ENCODE data around the gene SOX21. TPM values are rescaled to one million over a fixed set of nuclear protein-coding genes. Genes with fewer than 3 reads are reported as not detected.

Gene SOX21
- total RNA-seq, 1 donor from 2014 or later: not detected

DNA sequence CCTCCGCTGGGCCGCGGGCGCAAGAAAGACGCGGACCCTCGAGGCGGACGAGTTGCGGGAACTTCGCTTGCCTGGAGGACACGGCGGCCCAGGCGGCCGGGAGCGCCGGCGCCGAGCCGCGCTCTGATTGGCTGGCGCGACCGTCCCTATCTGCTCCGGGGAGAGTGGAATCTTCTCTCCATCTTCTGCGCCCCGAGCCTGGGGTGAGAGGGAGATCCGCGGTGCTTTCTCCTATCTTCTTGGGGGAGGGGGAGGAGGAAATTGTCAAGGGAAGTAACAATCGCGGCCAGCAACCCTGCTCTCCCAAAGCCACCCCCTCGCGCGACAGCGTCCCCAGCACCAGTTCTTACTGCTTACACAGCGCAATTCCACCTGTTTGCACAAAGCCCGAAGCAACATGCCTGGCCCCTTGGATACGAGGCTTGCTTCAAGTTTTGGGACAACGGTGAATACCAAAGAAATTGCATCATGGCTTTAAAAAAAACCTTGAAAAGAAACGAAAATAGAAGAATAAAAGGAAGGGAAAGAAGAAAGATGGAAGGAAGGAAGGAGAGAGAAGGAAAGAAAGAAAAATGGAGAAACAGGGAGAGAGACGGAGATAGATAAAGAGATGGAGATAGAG is 4.8 kb downstream of the SOX21 start:
- Histone ChIP-seq H3K4me1 (peaks cover 41% of the 10 kb centered on the region), H3K36me3 (no peaks in the 10 kb centered on the region), H3K9me3 (replicated peaks) (no peaks in the 10 kb centered on the region), H3K27me3 (ENCODE audit: low read depth) (peaks cover 100% of the 10 kb centered on the region), H3K4me3 (peak overlapping the region; percentile 40), H3K27ac (replicated peaks) (no peak overlapping the region)
- no peak for DNase-seq
- TF ChIP-seq, protein P1, sequence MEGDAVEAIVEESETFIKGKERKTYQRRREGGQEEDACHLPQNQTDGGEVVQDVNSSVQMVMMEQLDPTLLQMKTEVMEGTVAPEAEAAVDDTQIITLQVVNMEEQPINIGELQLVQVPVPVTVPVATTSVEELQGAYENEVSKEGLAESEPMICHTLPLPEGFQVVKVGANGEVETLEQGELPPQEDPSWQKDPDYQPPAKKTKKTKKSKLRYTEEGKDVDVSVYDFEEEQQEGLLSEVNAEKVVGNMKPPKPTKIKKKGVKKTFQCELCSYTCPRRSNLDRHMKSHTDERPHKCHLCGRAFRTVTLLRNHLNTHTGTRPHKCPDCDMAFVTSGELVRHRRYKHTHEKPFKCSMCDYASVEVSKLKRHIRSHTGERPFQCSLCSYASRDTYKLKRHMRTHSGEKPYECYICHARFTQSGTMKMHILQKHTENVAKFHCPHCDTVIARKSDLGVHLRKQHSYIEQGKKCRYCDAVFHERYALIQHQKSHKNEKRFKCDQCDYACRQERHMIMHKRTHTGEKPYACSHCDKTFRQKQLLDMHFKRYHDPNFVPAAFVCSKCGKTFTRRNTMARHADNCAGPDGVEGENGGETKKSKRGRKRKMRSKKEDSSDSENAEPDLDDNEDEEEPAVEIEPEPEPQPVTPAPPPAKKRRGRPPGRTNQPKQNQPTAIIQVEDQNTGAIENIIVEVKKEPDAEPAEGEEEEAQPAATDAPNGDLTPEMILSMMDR (IDR thresholded peaks at IDR 0.05; ENCODE audit: borderline replicate concordance): no peak
- intact Hi-C loops (cut with micrococcal nuclease): no loop called here

DNA sequence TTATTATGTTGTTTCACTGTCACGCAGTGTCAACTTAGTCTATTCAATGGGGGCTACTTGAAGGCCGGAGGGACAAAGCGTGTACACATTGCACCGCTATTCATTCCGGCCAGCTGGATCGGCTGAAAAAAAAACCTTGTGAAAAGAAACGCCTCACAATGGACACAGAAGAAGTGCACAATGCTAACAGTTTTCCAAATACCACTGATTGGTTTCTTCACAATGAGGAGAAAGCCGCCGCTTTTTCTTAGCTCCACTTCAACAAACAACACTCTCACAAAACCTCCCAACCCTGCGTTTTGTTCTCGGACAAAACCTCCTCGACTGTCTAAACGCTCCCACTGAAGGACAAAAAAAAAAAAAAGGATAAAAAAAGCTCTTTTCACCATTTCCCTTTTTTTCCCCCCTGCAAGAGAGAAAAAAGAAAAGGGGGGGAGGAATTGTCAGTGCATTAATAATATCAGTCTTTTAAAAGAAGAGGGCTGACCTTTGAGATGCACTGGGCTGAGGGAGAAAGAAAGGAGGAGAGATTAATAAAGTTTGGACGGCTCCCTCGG is 5.4 kb downstream of the SOX21 start:
- no peak for DNase-seq
- Histone ChIP-seq H3K4me1 (peaks cover 35% of the 10 kb centered on the region), H3K36me3 (no peaks in the 10 kb centered on the region), H3K9me3 (replicated peaks) (no peaks in the 10 kb centered on the region), H3K27me3 (ENCODE audit: low read depth) (peaks cover 100% of the 10 kb centered on the region), H3K27ac (replicated peaks) (no peak overlapping the region), H3K4me3 (peak overlapping the region; percentile 40)
- intact Hi-C loops (cut with micrococcal nuclease): no loop called here
- TF ChIP-seq, protein P1 (IDR thresholded peaks at IDR 0.05; ENCODE audit: borderline replicate concordance): no peak

DNA sequence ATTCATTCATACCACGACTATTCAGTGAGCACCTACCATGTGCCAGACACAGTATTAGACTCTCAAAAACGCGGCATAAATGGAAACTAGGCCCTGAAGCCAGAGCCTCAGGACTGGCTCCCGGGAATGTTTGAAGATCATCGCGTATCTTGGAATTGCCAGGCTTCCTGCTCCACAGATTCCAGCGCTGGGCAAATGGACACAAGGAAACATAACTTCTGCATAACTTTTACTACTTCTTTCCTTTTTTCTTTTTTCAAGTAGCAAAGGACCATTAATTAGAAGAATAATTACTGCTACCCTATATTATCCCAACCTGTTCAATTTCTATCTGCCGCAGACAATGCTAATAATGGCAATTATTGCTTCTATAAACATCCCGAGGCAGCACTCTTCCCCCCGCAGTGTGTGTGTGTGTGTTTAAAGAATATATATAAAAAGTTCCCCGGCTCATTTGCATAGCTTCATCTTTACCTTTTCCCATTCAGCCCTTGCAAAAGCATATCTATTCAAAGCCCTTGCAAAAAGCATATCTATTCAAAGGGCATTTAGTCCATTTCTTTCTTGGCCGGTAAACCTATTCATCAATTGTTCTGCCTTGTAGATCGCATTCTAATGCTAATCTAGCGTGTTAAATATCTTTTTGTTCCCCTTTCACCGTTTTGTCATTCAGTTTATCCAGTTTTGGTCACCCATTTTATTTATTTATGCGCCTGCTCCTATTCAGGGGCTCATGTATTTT is 6.1 kb downstream of the SOX21 start:
- intact Hi-C loops (cut with micrococcal nuclease): no loop called here
- DNase-seq: no peak
- Histone ChIP-seq H3K36me3 (no peaks in the 10 kb centered on the region), H3K4me1 (peaks cover 31% of the 10 kb centered on the region), H3K27ac (replicated peaks) (no peak overlapping the region), H3K27me3 (ENCODE audit: low read depth) (peaks cover 100% of the 10 kb centered on the region), H3K4me3 (no peak overlapping the region), H3K9me3 (replicated peaks) (no peaks in the 10 kb centered on the region)
- TF ChIP-seq, protein P1 (IDR thresholded peaks at IDR 0.05; ENCODE audit: borderline replicate concordance): no peak

DNA sequence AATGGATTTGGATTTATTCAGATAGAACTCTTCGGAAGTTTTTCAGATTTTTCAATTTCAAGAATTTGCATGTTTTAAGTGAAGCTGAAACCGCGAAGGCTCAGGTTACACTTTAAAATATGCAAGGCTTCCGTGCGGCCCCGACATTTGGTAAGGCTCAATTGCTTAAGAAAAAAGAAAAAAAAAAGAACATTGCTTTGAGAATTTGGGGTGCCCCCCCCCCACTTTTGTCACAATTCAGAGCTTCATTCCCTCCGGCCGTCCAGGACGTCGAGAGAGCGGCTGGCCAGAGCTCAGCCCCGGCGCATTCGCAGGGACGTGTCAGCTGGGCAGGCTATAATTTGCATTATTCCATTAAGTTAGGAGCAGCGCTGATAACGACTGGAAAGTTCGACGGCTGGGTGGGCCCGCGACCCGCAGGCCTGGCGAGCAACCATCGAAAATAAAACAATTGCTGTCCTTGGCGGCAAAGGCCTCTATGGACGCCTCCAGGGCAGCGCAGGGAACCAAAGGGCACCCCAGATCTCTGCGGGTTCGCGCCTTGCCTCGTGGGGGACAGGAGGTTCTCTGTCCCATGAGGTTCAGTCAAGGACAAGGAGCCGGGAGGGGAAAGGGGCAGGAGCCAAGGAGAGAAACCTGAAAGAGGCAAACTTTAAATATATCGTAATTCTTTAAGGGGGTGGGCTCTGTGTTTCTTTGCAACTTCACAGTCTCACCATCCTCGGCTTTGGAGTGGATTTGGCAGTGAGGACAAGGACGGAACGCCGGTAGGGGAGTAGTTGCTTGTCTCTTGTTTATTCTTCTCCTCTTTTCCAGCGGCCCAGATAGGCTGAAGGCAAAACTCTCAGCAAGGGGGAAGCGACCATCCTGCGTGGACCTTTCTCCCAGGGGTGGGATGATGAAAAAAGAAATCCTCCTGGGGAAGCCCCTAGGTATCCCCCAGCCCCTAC is 7.0 kb downstream of the SOX21 start:
- Histone ChIP-seq H3K9me3 (replicated peaks) (no peaks in the 10 kb centered on the region), H3K27me3 (ENCODE audit: low read depth) (peaks cover 100% of the 10 kb centered on the region), H3K4me1 (peaks cover 23% of the 10 kb centered on the region), H3K27ac (replicated peaks) (no peak overlapping the region), H3K4me3 (no peak overlapping the region), H3K36me3 (no peaks in the 10 kb centered on the region)
- TF ChIP-seq, protein P1 (IDR thresholded peaks at IDR 0.05; ENCODE audit: borderline replicate concordance): no peak
- DNase-seq: no peak
- intact Hi-C loops (cut with micrococcal nuclease): no loop called here

All from left ventricle myocardium inferior (tissue), 1 donor.